SU-DHL-6 (cell line): ENCODE results near the gene CPNE5.

ENCODE experiments used
- H2AFZ ChIP-seq: fragments of 200-600 bp; sonication (generic); 2 replicates; pipeline ENCODE4 v1.6.1; 2014; ENCODE audit warnings: low read depth, mild to moderate bottlenecking, moderate library complexity, mixed read lengths, antibody characterized with exemption, low read length; ENCODE audit not compliant: severe bottlenecking
- H3F3A ChIP-seq: fragments of 200-600 bp; shearing (Covaris generic); 2 replicates; pipeline ENCODE4 v1.6.0; 2016; ENCODE audit warnings: antibody characterized with exemption, mild to moderate bottlenecking; ENCODE audit not compliant: insufficient read depth
- H3K27ac ChIP-seq: fragments of 200-600 bp; sonication (generic); 2 replicates; pipeline ENCODE4 v1.5.1; 2016; ENCODE audit warnings: low read depth, mild to moderate bottlenecking, low read length, moderate library complexity, mixed read lengths
- H3K27me3 ChIP-seq: fragments of 200-600 bp; sonication (generic), shearing (Covaris generic); 2 replicates; pipeline ENCODE4 v1.6.0; 2014; ENCODE audit warnings: mild to moderate bottlenecking, low read length
- H3K36me3 ChIP-seq: fragments of 200-600 bp; sonication (generic); 2 replicates; pipeline ENCODE4 v1.6.1; 2014; ENCODE audit warnings: mild to moderate bottlenecking, low read length, mixed read lengths
- H3K4me2 ChIP-seq: fragments of 300-600, 200-600 bp; shearing (Covaris generic), sonication (generic); 2 replicates; pipeline ENCODE4 v1.6.0; 2014; ENCODE audit warnings: low read length, low read depth, mild to moderate bottlenecking; ENCODE audit not compliant: poor library complexity, severe bottlenecking
- H3K4me3 ChIP-seq: fragments of 200-600 bp; sonication (generic); 2 replicates; pipeline ENCODE4 v1.5.1; 2014; ENCODE audit warnings: antibody characterized with exemption, low read length, mild to moderate bottlenecking, mixed read lengths; ENCODE audit not compliant: insufficient read depth, poor library complexity, severe bottlenecking
- H3K79me2 ChIP-seq: fragments of 200-600 bp; sonication (generic); 2 replicates; pipeline ENCODE4 v1.6.1; 2014; ENCODE audit warnings: mild to moderate bottlenecking, low read length, moderate library complexity; ENCODE audit not compliant: insufficient read depth
- H3K9ac ChIP-seq: fragments of 200-600 bp; sonication (generic); 2 replicates; pipeline ENCODE4 v1.7.0; 2014; ENCODE audit warnings: mild to moderate bottlenecking, low read length
- H3K9me2 ChIP-seq: fragments of 200-600 bp; sonication (generic); replicated peaks from 2 replicates; pipeline ENCODE4 v1.6.1; 2014; ENCODE audit warnings: low read length; ENCODE audit not compliant: insufficient read depth
- H3K9me3 ChIP-seq: fragments of 200-600 bp; sonication (generic); 2 replicates; pipeline ENCODE4 v1.6.1; 2014; ENCODE audit warnings: low read length, mixed read lengths; ENCODE audit not compliant: insufficient read depth
- H4K20me1 ChIP-seq: fragments of 200-600 bp; sonication (generic); 2 replicates; pipeline ENCODE4 v1.6.1; 2014; ENCODE audit warnings: low read depth, mild to moderate bottlenecking, antibody characterized with exemption, low read length, moderate library complexity, mixed read lengths
- EZH2phosphoT487 ChIP-seq: fragments of 200-600 bp; sonication (generic), shearing (Covaris generic); conservative IDR thresholded peaks from 2 replicates; pipeline ENCODE4 v1.6.1; 2018; ENCODE audit warnings: mild to moderate bottlenecking, antibody characterized with exemption, low read length, moderate library complexity, mixed read lengths
- TF ChIP-seq, protein P1 (sequence below): fragments of 200-600 bp; sonication (generic); IDR thresholded peaks from one replicate; pipeline ENCODE4 v1.5.1; 2017; ENCODE audit warnings: antibody characterized with exemption, mild to moderate bottlenecking, low read length, moderate library complexity; ENCODE audit not compliant: insufficient read depth, poor library complexity, severe bottlenecking

Gene CPNE5

DNA sequence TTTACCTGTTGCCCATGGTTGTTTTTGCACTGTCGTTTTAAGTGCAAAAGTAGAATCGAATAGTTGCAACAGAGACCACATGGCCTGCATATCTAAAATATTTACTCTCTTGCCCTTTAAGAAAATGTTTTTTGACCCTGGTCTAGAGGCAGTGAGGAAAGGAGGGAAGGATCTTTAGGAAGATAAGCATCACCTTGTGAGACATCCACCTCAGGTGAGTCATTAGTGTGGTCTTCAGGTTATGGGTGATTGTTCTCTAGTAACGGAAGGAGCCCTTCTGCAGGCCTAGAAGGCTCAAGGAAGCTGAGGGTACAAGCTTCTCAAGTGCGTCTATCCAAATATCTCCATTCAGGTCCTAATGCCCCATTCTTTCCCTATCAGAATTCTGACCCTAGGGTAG is 148.2 kb downstream of the CPNE5 start:
- no peaks in the 10 kb centered on the region for H3K79me2 ChIP-seq
- H3K9me2 ChIP-seq, result no peaks in the 10 kb centered on the region
- no peaks in the 10 kb centered on the region for H3F3A ChIP-seq
- no peak overlapping the region for H3K27ac ChIP-seq
- no peak overlapping the region for H3K4me3 ChIP-seq
- no peaks in the 10 kb centered on the region for H4K20me1 ChIP-seq
- no peak overlapping the region for H2AFZ ChIP-seq
- H3K27me3 ChIP-seq, result no peaks in the 10 kb centered on the region
- no peak overlapping the region for H3K4me2 ChIP-seq
- H3K9ac ChIP-seq, result no peak overlapping the region
- no peak for TF ChIP-seq EZH2phosphoT487
- TF ChIP-seq, protein P1, sequence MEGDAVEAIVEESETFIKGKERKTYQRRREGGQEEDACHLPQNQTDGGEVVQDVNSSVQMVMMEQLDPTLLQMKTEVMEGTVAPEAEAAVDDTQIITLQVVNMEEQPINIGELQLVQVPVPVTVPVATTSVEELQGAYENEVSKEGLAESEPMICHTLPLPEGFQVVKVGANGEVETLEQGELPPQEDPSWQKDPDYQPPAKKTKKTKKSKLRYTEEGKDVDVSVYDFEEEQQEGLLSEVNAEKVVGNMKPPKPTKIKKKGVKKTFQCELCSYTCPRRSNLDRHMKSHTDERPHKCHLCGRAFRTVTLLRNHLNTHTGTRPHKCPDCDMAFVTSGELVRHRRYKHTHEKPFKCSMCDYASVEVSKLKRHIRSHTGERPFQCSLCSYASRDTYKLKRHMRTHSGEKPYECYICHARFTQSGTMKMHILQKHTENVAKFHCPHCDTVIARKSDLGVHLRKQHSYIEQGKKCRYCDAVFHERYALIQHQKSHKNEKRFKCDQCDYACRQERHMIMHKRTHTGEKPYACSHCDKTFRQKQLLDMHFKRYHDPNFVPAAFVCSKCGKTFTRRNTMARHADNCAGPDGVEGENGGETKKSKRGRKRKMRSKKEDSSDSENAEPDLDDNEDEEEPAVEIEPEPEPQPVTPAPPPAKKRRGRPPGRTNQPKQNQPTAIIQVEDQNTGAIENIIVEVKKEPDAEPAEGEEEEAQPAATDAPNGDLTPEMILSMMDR, result no peak
- H3K36me3 ChIP-seq, result no peaks in the 10 kb centered on the region
- H3K9me3 ChIP-seq, result no peaks in the 10 kb centered on the region
